ENCODE results near the gene UBALD2.
"Not testable (repeated sequence)": the region's sequence is repeated elsewhere in the genome, so short reads cannot be mapped to it uniquely, and the experiment has no call there.

UBALD2 gene

GRCh38 chr17:76264755-76265623, at the start of gene UBALD2:
TSS of gene UBALD2 (plus strand) at chr17:76265348. CDS start at chr17:76265506, 158 bp downstream.
- DNase-seq (ENCODE audit: low read depth) = peak; percentile 100
- in situ Hi-C loops (cut with HindIII; ENCODE audit: low sequenced_read_pairs) = no loop called here
- no peak for TF ChIP-seq CTCF (IDR thresholded peaks at IDR 0.05; ENCODE audit: low read depth, low read length, missing control alignments)
- H3K4me3 ChIP-seq (ENCODE audit: low read depth, low read length) = peak within 1 kb of the TSS; percentile 78

- H3K4me3 ChIP-seq (ENCODE audit: low read depth, low read length) = no peak overlapping the region
- TF ChIP-seq CTCF (IDR thresholded peaks at IDR 0.05; ENCODE audit: low read depth, low read length, missing control alignments) = no peak
- in situ Hi-C loops (cut with HindIII; ENCODE audit: low sequenced_read_pairs) = no loop called here
- DNase-seq (ENCODE audit: low read depth) = no peak
These were observed 48.1 kb upstream of the UBALD2 start for GRCh38 chr17:76217081-76217480.

- no peak for TF ChIP-seq CTCF (IDR thresholded peaks at IDR 0.05; ENCODE audit: low read depth, low read length, missing control alignments)
- in situ Hi-C loops (cut with HindIII; ENCODE audit: low sequenced_read_pairs) = no loop called here
- H3K4me3 ChIP-seq (ENCODE audit: low read depth, low read length) = no peak overlapping the region
- DNase-seq (ENCODE audit: low read depth) = no peak
These were observed 45.3 kb upstream of the UBALD2 start for GRCh38 chr17:76219670-76220383.

- in situ Hi-C loops (cut with HindIII; ENCODE audit: low sequenced_read_pairs) = no loop called here
- DNase-seq (ENCODE audit: low read depth) = no peak
- no peak overlapping the region for H3K4me3 ChIP-seq (ENCODE audit: low read depth, low read length)
- no peak for TF ChIP-seq CTCF (IDR thresholded peaks at IDR 0.05; ENCODE audit: low read depth, low read length, missing control alignments)
These were observed 41.3 kb upstream of the UBALD2 start for GRCh38 chr17:76223802-76224201.

GRCh38 chr17:76225373-76226086, 39.6 kb upstream of the UBALD2 start:
- in situ Hi-C loops (cut with HindIII; ENCODE audit: low sequenced_read_pairs); H3K4me3 ChIP-seq (ENCODE audit: low read depth, low read length): not testable (repeated sequence)

GRCh38 chr17:76226749-76227148, 38.4 kb upstream of the UBALD2 start:
- H3K4me3 ChIP-seq (ENCODE audit: low read depth, low read length); DNase-seq (ENCODE audit: low read depth); in situ Hi-C loops (cut with HindIII; ENCODE audit: low sequenced_read_pairs): not testable (repeated sequence)

More at GRCh38 chr17:76225373-76226086, 39.6 kb upstream of the UBALD2 start:
- not testable (repeated sequence) for DNase-seq (ENCODE audit: low read depth)

- DNase-seq (ENCODE audit: low read depth) = no peak
- TF ChIP-seq CTCF (IDR thresholded peaks at IDR 0.05; ENCODE audit: low read depth, low read length, missing control alignments) = no peak
- H3K4me3 ChIP-seq (ENCODE audit: low read depth, low read length) = no peak overlapping the region
- in situ Hi-C loops (cut with HindIII; ENCODE audit: low sequenced_read_pairs) = no loop called here
These were observed 32.8 kb upstream of the UBALD2 start for GRCh38 chr17:76232342-76232741.

Data from astrocyte of the cerebellum (primary cell).